ENCODE data around the gene UBXN2A.

The UBXN2A gene

GRCh38 chr2:24009367-24009679 lies 69.1 kb downstream of the UBXN2A start:
- Histone ChIP-seq H3K27me3 (ENCODE audit: insufficient read depth, poor library complexity, severe bottlenecking) (peaks cover 35% of the 10 kb centered on the region), H3K4me3 (replicated peaks; ENCODE audit: insufficient read depth, low read length) (no peak overlapping the region), H3K27ac (replicated peaks) (no peak overlapping the region)
- TF ChIP-seq CTCF (IDR thresholded peaks at IDR 0.05; ENCODE audit: insufficient read depth, low read length) (no peak), SPI1 (IDR thresholded peaks at IDR 0.05; ENCODE audit: borderline replicate concordance, low read depth) (no peak), REST (IDR thresholded peaks at IDR 0.05; ENCODE audit: insufficient replicate concordance, low read depth) (no peak), POLR2AphosphoS5 (IDR thresholded peaks at IDR 0.05; ENCODE audit: low read depth) (no peak), GABPA (IDR thresholded peaks at IDR 0.05; ENCODE audit: low read depth) (no peak)
- no peak for DNase-seq (ENCODE audit: low read depth in 1 of 2, low spot score in 1 of 2)

- no peak for DNase-seq (ENCODE audit: low read depth in 1 of 2, low spot score in 1 of 2)
- no peak for TF ChIP-seq GABPA (IDR thresholded peaks at IDR 0.05; ENCODE audit: low read depth)
- TF ChIP-seq SPI1 (IDR thresholded peaks at IDR 0.05; ENCODE audit: borderline replicate concordance, low read depth): no peak
- no peak for TF ChIP-seq CTCF (IDR thresholded peaks at IDR 0.05; ENCODE audit: insufficient read depth, low read length)
- no peak for TF ChIP-seq POLR2AphosphoS5 (IDR thresholded peaks at IDR 0.05; ENCODE audit: low read depth)
- TF ChIP-seq REST (IDR thresholded peaks at IDR 0.05; ENCODE audit: insufficient replicate concordance, low read depth): no peak
- peak within 1 kb of the TSS; percentile 35 for H3K4me3 ChIP-seq (replicated peaks; ENCODE audit: insufficient read depth, low read length)
- H3K27ac ChIP-seq (replicated peaks): no peak within 1 kb of the TSS
- H3K27me3 ChIP-seq (ENCODE audit: insufficient read depth, poor library complexity, severe bottlenecking): peaks cover 35% of the 10 kb centered on the region
These were observed 69.6 kb downstream of the UBXN2A start, which contains the start of gene MFSD2B for GRCh38 chr2:24009680-24010476. Gene MFSD2B (plus strand): TSS chr2:24010085. CDS start chr2:24010097, 12 bp downstream.

GRCh38 chr2:24010477-24011249 lies 70.4 kb downstream of the UBXN2A start:
- no peak for TF ChIP-seq GABPA (IDR thresholded peaks at IDR 0.05; ENCODE audit: low read depth)
- no peak for TF ChIP-seq CTCF (IDR thresholded peaks at IDR 0.05; ENCODE audit: insufficient read depth, low read length)
- no peak for TF ChIP-seq REST (IDR thresholded peaks at IDR 0.05; ENCODE audit: insufficient replicate concordance, low read depth)
- peak overlapping the region; percentile 35 for H3K4me3 ChIP-seq (replicated peaks; ENCODE audit: insufficient read depth, low read length)
- no peak overlapping the region for H3K27ac ChIP-seq (replicated peaks)
- DNase-seq (ENCODE audit: low read depth in 1 of 2, low spot score in 1 of 2): no peak
- peaks cover 35% of the 10 kb centered on the region for H3K27me3 ChIP-seq (ENCODE audit: insufficient read depth, poor library complexity, severe bottlenecking)
